Esophagus squamous epithelium (tissue), 5 donors: ENCODE measurements around the gene MAP2K3. TPM values are rescaled to one million over a fixed set of nuclear protein-coding genes. Genes with fewer than 3 reads are reported as not detected.

ENCODE experiments used
- DNase-seq: peaks from one replicate; lab custom pipeline; 2025; lab: John Stamatoyannopoulos, UW
- H3K27ac ChIP-seq, 4 donors: fragments of 200-600 bp; sonication (generic); one replicate each; pipeline ENCODE4 v1.5.1; 2016 to 2019; ENCODE audit warnings: mild to moderate bottlenecking in 1 of 4
- H3K27me3 ChIP-seq, 4 donors: fragments of 200-600 bp; sonication (generic); 1 replicate in 3 of 4; 2 replicates in 1 of 4; pipeline versions ENCODE4 v1.5.1 to v1.6.0; 2017 to 2021; ENCODE audit warnings: antibody characterized with exemption in 1 of 4
- H3K36me3 ChIP-seq, 3 donors: fragments of 200-600 bp; sonication (generic); one replicate each; pipeline ENCODE4 v1.5.1; 2016 to 2019
- H3K4me1 ChIP-seq, 3 donors: fragments of 200-600 bp; sonication (generic); one replicate each; pipeline ENCODE4 v1.5.1; 2017 to 2019
- H3K4me3 ChIP-seq, 4 donors: fragments of 200-600 bp; sonication (generic); 1 replicate in 3 of 4; 2 replicates in 1 of 4; pipeline ENCODE4 v1.5.1; 2016 to 2019; ENCODE audit warnings: mild to moderate bottlenecking in 2 of 4, moderate library complexity in 1 of 4
- H3K9me3 ChIP-seq, 3 donors: fragments of 200-600 bp; sonication (generic); one replicate each; pipeline ENCODE4 v1.5.1; 2016 to 2019
- CTCF ChIP-seq, 6 experiments: fragments of 450-650 bp in 4 of 6; fragments of 200-600 bp in 2 of 6; sonication (generic) in 2 of 6; IDR thresholded peaks; one replicate each; pipeline ENCODE4 v1.5.1; 2016 to 2019; ENCODE audit warnings: antibody characterized with exemption in 6 of 6, mild to moderate bottlenecking in 4 of 6, moderate library complexity in 4 of 6
- POLR2A ChIP-seq, 4 donors: fragments of 450-650 bp; IDR thresholded peaks; one replicate each; pipeline ENCODE4 v1.6.1; 2017; ENCODE audit warnings: antibody characterized with exemption in 4 of 4, mild to moderate bottlenecking in 4 of 4, moderate library complexity in 3 of 4
- WGBS, 2 donors: methylation state at CpG; one replicate each; pipeline ENCODE4 v1.1.5; 2018; 5-methylcytosine and 5-hydroxymethylcytosine counted together
- intact Hi-C: fragments of 100-400 bp; cut with DNase I; formaldehyde crosslinking; loops from one replicate; pipeline ENCODE4 v1.15.0; 2022
- total RNA-seq, 4 donors: library from RNA; depleted of rRNA; stranded (reverse); fragments of >200 nt; gene quantifications; one replicate each; pipeline ENCODE4 v1.1.0, GENCODE V29; 2016
- donor health status: DM: yes; HTN: yes; CAD: no.

Gene MAP2K3
- total RNA-seq, 4 donors from 2014 or later: 24.1 to 53.6 (median 38.4) TPM

GRCh38 chr17:21246698-21247097 is 37.8 kb upstream of the MAP2K3 start:
- WGBS, 2 donors: 93 to 97% methylated on average over 4 of the region's 4 CpGs
- Histone ChIP-seq H3K27me3 (no peaks in the 10 kb centered on the region), H3K27ac (no peak overlapping the region)

GRCh38 chr17:21247552-21248258 is 36.8 kb upstream of the MAP2K3 start:
- WGBS, 2 donors: 63 to 64% methylated on average over 4 to 7 of the region's 12 CpGs
- no peaks in the 10 kb centered on the region for H3K9me3 ChIP-seq
- no peak for DNase-seq

More at GRCh38 chr17:21246698-21247097, 37.8 kb upstream of the MAP2K3 start:
- no peak for TF ChIP-seq POLR2A (IDR thresholded peaks at IDR 0.05)
- no peak for TF ChIP-seq CTCF (IDR thresholded peaks at IDR 0.05)
- Histone ChIP-seq H3K36me3 (peaks cover 0 to 17% (median 0%) of the 10 kb centered on the region in 3 donors), H3K4me1 (peaks cover 0 to 20% (median 4%) of the 10 kb centered on the region in 3 donors), H3K9me3 (no peaks in the 10 kb centered on the region), H3K4me3 (no peak overlapping the region)
- DNase-seq: no peak
- intact Hi-C loops: no loop called here

GRCh38 chr17:21248500-21248899 is 36.0 kb upstream of the MAP2K3 start:
- Histone ChIP-seq H3K27ac (no peak overlapping the region), H3K9me3 (no peaks in the 10 kb centered on the region), H3K27me3 (no peaks in the 10 kb centered on the region), H3K4me1 (peaks cover 6 to 26% (median 13%) of the 10 kb centered on the region in 3 donors), H3K36me3 (peaks cover 0 to under 1% (median 0%) of the 10 kb centered on the region in 3 donors), H3K4me3 (no peak overlapping the region)
- TF ChIP-seq POLR2A (IDR thresholded peaks at IDR 0.05): no peak
- TF ChIP-seq CTCF (IDR thresholded peaks at IDR 0.05): no peak
- intact Hi-C loops: no loop called here
- DNase-seq: no peak
- WGBS, 2 donors: 70% methylated on average over 3 of the region's 4 CpGs; no CpG with 5 or more reads in 1 of the 2 donors

More at GRCh38 chr17:21247552-21248258, 36.8 kb upstream of the MAP2K3 start:
- no peak overlapping the region for H3K27ac ChIP-seq
- H3K27me3 ChIP-seq: no peaks in the 10 kb centered on the region
- peaks cover 6 to 23% (median 13%) of the 10 kb centered on the region in 3 donors for H3K4me1 ChIP-seq
- intact Hi-C loops: no loop called here
- TF ChIP-seq CTCF (IDR thresholded peaks at IDR 0.05) (no peak), POLR2A (IDR thresholded peaks at IDR 0.05) (no peak)
- H3K4me3 ChIP-seq: no peak overlapping the region
- peaks cover 0 to 9% (median 0%) of the 10 kb centered on the region in 3 donors for H3K36me3 ChIP-seq

GRCh38 chr17:21249086-21249795 is 35.3 kb upstream of the MAP2K3 start:
- no peak overlapping the region for H3K4me3 ChIP-seq
- no peak overlapping the region for H3K27ac ChIP-seq
- H3K27me3 ChIP-seq: no peaks in the 10 kb centered on the region
- peaks cover 13 to 33% (median 21%) of the 10 kb centered on the region in 3 donors for H3K4me1 ChIP-seq
- intact Hi-C loops: no loop called here
- WGBS, 2 donors: 80 to 97% methylated on average over 4 to 9 of the region's 12 CpGs
- no peaks in the 10 kb centered on the region for H3K36me3 ChIP-seq
- no peak for TF ChIP-seq CTCF (IDR thresholded peaks at IDR 0.05)
- TF ChIP-seq POLR2A (IDR thresholded peaks at IDR 0.05): no peak
- no peaks in the 10 kb centered on the region for H3K9me3 ChIP-seq
- DNase-seq: no peak
